ENCODE measurements around the gene REXO5. TPM values are rescaled to one million over a fixed set of nuclear protein-coding genes. Genes with fewer than 3 reads are reported as not detected.

Gene REXO5
- total RNA-seq, 2 donors from 2014 or later, result 2.9 to 10.9 TPM

DNA sequence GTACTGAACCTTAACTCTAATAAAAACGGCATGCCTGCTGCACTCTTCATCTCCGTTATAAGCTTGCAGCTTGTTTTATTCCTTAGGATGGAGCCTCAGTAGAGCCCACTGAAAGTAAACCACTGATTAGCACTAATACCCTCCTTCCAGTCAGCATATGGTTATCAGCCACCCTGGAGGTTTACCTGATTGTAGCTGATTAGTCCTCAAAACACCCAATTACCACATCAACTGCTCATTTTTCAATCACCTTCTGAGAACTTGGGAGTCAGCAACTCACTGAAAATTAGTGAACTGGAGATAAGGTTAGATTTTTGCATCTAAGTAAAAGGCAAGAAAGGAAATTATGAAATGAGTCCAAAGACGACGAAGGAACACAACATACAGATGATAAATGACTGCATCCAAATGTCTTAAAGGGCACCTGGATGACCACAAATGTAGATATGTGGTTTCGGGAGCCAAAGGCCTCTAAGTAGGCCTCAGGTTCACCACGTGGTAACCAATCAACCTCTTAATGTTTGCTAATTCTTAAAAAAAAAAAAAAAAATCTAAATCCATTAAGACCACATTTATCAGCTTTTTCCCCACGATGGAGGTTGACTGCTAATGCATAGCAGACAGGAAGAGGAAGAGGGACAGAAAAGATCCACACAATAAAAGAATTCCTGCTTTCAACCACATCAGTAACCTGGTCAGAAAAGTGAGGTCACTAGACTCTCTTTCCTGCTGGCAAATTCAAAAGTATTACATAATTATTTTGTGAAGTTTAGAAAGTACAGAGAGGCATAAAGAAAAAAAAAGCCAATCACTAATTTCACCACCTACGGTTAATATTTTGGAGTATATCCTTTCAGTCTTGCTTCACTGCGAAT, 65.9 kb downstream of the REXO5 start:
- TF ChIP-seq, protein P1, sequence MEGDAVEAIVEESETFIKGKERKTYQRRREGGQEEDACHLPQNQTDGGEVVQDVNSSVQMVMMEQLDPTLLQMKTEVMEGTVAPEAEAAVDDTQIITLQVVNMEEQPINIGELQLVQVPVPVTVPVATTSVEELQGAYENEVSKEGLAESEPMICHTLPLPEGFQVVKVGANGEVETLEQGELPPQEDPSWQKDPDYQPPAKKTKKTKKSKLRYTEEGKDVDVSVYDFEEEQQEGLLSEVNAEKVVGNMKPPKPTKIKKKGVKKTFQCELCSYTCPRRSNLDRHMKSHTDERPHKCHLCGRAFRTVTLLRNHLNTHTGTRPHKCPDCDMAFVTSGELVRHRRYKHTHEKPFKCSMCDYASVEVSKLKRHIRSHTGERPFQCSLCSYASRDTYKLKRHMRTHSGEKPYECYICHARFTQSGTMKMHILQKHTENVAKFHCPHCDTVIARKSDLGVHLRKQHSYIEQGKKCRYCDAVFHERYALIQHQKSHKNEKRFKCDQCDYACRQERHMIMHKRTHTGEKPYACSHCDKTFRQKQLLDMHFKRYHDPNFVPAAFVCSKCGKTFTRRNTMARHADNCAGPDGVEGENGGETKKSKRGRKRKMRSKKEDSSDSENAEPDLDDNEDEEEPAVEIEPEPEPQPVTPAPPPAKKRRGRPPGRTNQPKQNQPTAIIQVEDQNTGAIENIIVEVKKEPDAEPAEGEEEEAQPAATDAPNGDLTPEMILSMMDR (IDR thresholded peaks at IDR 0.05), result no peak
- Histone ChIP-seq H3K27ac (no peak overlapping the region), H3K9me3 (no peaks in the 10 kb centered on the region), H3K36me3 (no peaks in the 10 kb centered on the region), H3K9ac (ENCODE audit: low read depth in 2 of 2, low read length in 2 of 2) (no peak overlapping the region), H3K4me1 (peaks cover 6% of the 10 kb centered on the region), H3K4me3 (no peak overlapping the region), H3K27me3 (no peaks in the 10 kb centered on the region)
- DNase-seq, result no peak
- intact Hi-C loops (cut with DNase I), result no loop called here

DNA sequence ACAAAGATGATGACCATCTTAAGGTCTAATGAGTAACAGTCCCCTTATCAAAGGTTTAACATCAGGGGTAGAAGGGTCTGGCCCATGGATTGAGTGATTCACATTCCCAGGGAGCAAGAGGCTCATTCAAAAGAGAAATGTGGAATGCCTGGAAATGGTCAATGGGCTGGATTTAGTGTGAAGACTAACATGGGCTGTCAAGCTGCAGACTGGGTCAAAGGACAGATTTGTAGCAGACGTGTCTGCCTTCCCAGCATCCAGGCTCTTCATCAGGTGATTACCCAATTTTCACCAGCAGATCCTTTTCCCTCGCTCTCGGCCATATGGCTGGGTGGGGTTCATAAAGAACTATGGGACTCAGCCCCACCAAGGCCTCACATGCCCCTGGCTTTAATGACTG, 67.0 kb downstream of the REXO5 start:
- H3K4me3 ChIP-seq, result no peak overlapping the region
- no peaks in the 10 kb centered on the region for H3K27me3 ChIP-seq
- TF ChIP-seq, protein P1 (IDR thresholded peaks at IDR 0.05), result no peak
- H3K36me3 ChIP-seq, result no peaks in the 10 kb centered on the region
- no peaks in the 10 kb centered on the region for H3K9me3 ChIP-seq
- H3K9ac ChIP-seq (ENCODE audit: low read depth in 2 of 2, low read length in 2 of 2), result peak overlapping the region in 1 of 2 donors; percentile 24
- intact Hi-C loops (cut with DNase I), result no loop called here
- peaks cover 6% of the 10 kb centered on the region for H3K4me1 ChIP-seq
- H3K27ac ChIP-seq, result no peak overlapping the region
- no peak for DNase-seq

GRCh38 chr16:20874088-20874581, 67.8 kb downstream of the REXO5 start:
- Histone ChIP-seq H3K4me3 (no peak overlapping the region), H3K27ac (no peak overlapping the region), H3K9ac (ENCODE audit: low read depth in 2 of 2, low read length in 2 of 2) (no peak overlapping the region), H3K36me3 (no peaks in the 10 kb centered on the region), H3K4me1 (peaks cover 3% of the 10 kb centered on the region), H3K9me3 (no peaks in the 10 kb centered on the region), H3K27me3 (no peaks in the 10 kb centered on the region)
- TF ChIP-seq, protein P1 (IDR thresholded peaks at IDR 0.05), result no peak
- intact Hi-C loops (cut with DNase I), result no loop called here
- no peak for DNase-seq

DNA sequence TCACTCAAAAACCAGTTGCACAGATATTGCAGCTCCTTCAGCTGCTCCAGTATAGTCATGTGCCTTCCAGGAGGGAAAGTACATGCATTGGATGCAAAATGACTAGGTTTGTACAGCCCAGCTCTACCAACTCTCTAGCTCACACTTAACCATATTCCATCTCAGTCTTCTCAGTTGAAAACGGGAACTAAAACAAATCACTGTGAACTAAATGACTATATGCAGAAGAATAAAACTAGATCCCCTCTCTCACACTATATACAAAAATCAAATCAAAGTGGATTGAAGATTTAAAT, 69.0 kb downstream of the REXO5 start:
- no peak overlapping the region for H3K9ac ChIP-seq (ENCODE audit: low read depth in 2 of 2, low read length in 2 of 2)
- H3K27ac ChIP-seq, result no peak overlapping the region
- no peaks in the 10 kb centered on the region for H3K27me3 ChIP-seq
- no peak for DNase-seq
- no peaks in the 10 kb centered on the region for H3K9me3 ChIP-seq
- H3K4me3 ChIP-seq, result no peak overlapping the region
- TF ChIP-seq, protein P1 (IDR thresholded peaks at IDR 0.05), result no peak
- H3K4me1 ChIP-seq, result peaks cover 8% of the 10 kb centered on the region
- no peaks in the 10 kb centered on the region for H3K36me3 ChIP-seq
- intact Hi-C loops (cut with DNase I), result no loop called here

GRCh38 chr16:20878682-20879147, 72.4 kb downstream of the REXO5 start:
- no peaks in the 10 kb centered on the region for H3K27me3 ChIP-seq
- no peak overlapping the region for H3K9ac ChIP-seq (ENCODE audit: low read depth in 2 of 2, low read length in 2 of 2)
- H3K4me1 ChIP-seq, result peaks cover 23% of the 10 kb centered on the region
- intact Hi-C loops (cut with DNase I), result no loop called here
- TF ChIP-seq, protein P1 (IDR thresholded peaks at IDR 0.05), result no peak
- no peak overlapping the region for H3K4me3 ChIP-seq
- H3K27ac ChIP-seq, result no peak overlapping the region
- H3K36me3 ChIP-seq, result no peaks in the 10 kb centered on the region
- no peak for DNase-seq
- H3K9me3 ChIP-seq, result no peaks in the 10 kb centered on the region
